SK-N-MC (cell line): ENCODE measurements around the gene PARK7.
"Not testable (repeated sequence)": the region's sequence is repeated elsewhere in the genome, so short reads cannot be mapped to it uniquely, and the experiment has no call there.

Experiments used
- DNase-seq: peaks from one replicate; pipeline ENCODE4 v3.0.0-alpha.2; 2011; ENCODE audit warnings: low read depth, low spot score
- H3K27ac ChIP-seq: fragments of 200-600 bp; sonication (generic); 2 replicates; pipeline ENCODE4 v1.5.1; 2016; ENCODE audit warnings: mixed run types
- H3K36me3 ChIP-seq: fragments of 200-600 bp; sonication (generic); 2 replicates; pipeline ENCODE4 v1.6.1; 2017; ENCODE audit warnings: antibody characterized with exemption, low read length, mixed read lengths; ENCODE audit not compliant: insufficient read depth
- H3K4me3 ChIP-seq: fragments of 200-600 bp; sonication (generic); 2 replicates; pipeline ENCODE4 v1.5.1; 2016
- H3K9ac ChIP-seq: fragments of 200-600 bp; sonication (generic); 2 replicates; pipeline ENCODE4 v1.8.0; 2017; ENCODE audit warnings: mixed run types, mixed read lengths; ENCODE audit not compliant: insufficient read length
- H3K9me3 ChIP-seq: fragments of 200-600 bp; sonication (generic); 2 replicates; pipeline ENCODE4 v1.6.1; 2017; ENCODE audit warnings: low read depth, mild to moderate bottlenecking, antibody characterized with exemption, low read length, moderate library complexity, mixed read lengths
- EZH2 ChIP-seq: fragments of 200-600 bp; sonication (generic); IDR thresholded peaks from one replicate; pipeline ENCODE4 v1.6.1; 2017; ENCODE audit warnings: antibody characterized with exemption
- FOXP2 ChIP-seq: optimal IDR thresholded peaks from 2 replicates; pipeline ENCODE3; 2011; ENCODE audit warnings: mild to moderate bottlenecking, moderate library complexity; ENCODE audit not compliant: insufficient read depth; ENCODE audit errors: extremely low read length, control extremely low read depth
- POLR2AphosphoS5 ChIP-seq: IDR thresholded peaks from 2 replicates; pipeline ENCODE4 v1.6.1; 2012; ENCODE audit warnings: mild to moderate bottlenecking, low read depth, low read length, borderline replicate concordance

PARK7 gene

GRCh38 chr1:7941437-7941793 is 20.1 kb upstream of the PARK7 start:
- TF ChIP-seq EZH2 (no peak), POLR2AphosphoS5 (no peak), FOXP2 (no peak)
- DNase-seq = no peak
- no peak overlapping the region for H3K9ac ChIP-seq
- H3K36me3 ChIP-seq = no peaks in the 10 kb centered on the region
- H3K4me3 ChIP-seq = no peak overlapping the region
- H3K27ac ChIP-seq = no peak overlapping the region
- no peaks in the 10 kb centered on the region for H3K9me3 ChIP-seq

- peak overlapping the region; percentile 45 for H3K4me3 ChIP-seq
- TF ChIP-seq EZH2 = no peak
- TF ChIP-seq POLR2AphosphoS5 = no peak
- no peak for TF ChIP-seq FOXP2
- no peak overlapping the region for H3K27ac ChIP-seq
- no peaks in the 10 kb centered on the region for H3K9me3 ChIP-seq
- no peak overlapping the region for H3K9ac ChIP-seq
- DNase-seq = no peak
- H3K36me3 ChIP-seq = no peaks in the 10 kb centered on the region
Measured at GRCh38 chr1:7942214-7942921, 19.1 kb upstream of the PARK7 start.

GRCh38 chr1:7943251-7943650 is 18.3 kb upstream of the PARK7 start:
- Histone ChIP-seq H3K36me3 (no peaks in the 10 kb centered on the region), H3K9me3 (no peaks in the 10 kb centered on the region), H3K27ac (no peak overlapping the region), H3K4me3 (no peak overlapping the region), H3K9ac (no peak overlapping the region)
- no peak for DNase-seq
- no peak for TF ChIP-seq EZH2
- TF ChIP-seq FOXP2 = no peak
- TF ChIP-seq POLR2AphosphoS5 = no peak

GRCh38 chr1:7948960-7949359 is 12.6 kb upstream of the PARK7 start:
- no peak overlapping the region for H3K27ac ChIP-seq
- no peak overlapping the region for H3K4me3 ChIP-seq
- no peak overlapping the region for H3K9ac ChIP-seq
- no peaks in the 10 kb centered on the region for H3K9me3 ChIP-seq
- DNase-seq = no peak
- TF ChIP-seq EZH2 (no peak), FOXP2 (no peak), POLR2AphosphoS5 (no peak)
- H3K36me3 ChIP-seq = no peaks in the 10 kb centered on the region

- H3K9me3 ChIP-seq, H3K9ac ChIP-seq, H3K4me3 ChIP-seq, DNase-seq, H3K36me3 ChIP-seq, H3K27ac ChIP-seq: not testable (repeated sequence)
Measured at GRCh38 chr1:7952791-7953190, 8.7 kb upstream of the PARK7 start.

GRCh38 chr1:7953850-7954609 is 7.5 kb upstream of the PARK7 start:
- Histone ChIP-seq H3K36me3 (no peaks in the 10 kb centered on the region), H3K9ac (no peak overlapping the region), H3K9me3 (no peaks in the 10 kb centered on the region), H3K27ac (no peak overlapping the region), H3K4me3 (no peak overlapping the region)
- no peak for DNase-seq
- TF ChIP-seq POLR2AphosphoS5 = no peak
- no peak for TF ChIP-seq EZH2
- TF ChIP-seq FOXP2 = no peak

GRCh38 chr1:7954683-7955082 is 6.8 kb upstream of the PARK7 start:
- no peak overlapping the region for H3K4me3 ChIP-seq
- TF ChIP-seq POLR2AphosphoS5 (no peak), FOXP2 (no peak), EZH2 (no peak)
- H3K9ac ChIP-seq = no peak overlapping the region
- no peaks in the 10 kb centered on the region for H3K9me3 ChIP-seq
- H3K27ac ChIP-seq = no peak overlapping the region
- no peaks in the 10 kb centered on the region for H3K36me3 ChIP-seq
- no peak for DNase-seq

- no peaks in the 10 kb centered on the region for H3K9me3 ChIP-seq
- DNase-seq = no peak
- no peak overlapping the region for H3K9ac ChIP-seq
- H3K36me3 ChIP-seq = no peaks in the 10 kb centered on the region
- no peak for TF ChIP-seq POLR2AphosphoS5
- TF ChIP-seq FOXP2 = no peak
- TF ChIP-seq EZH2 = no peak
- no peak overlapping the region for H3K27ac ChIP-seq
- H3K4me3 ChIP-seq = no peak overlapping the region
Measured at GRCh38 chr1:7956218-7957032, 5.1 kb upstream of the PARK7 start.

GRCh38 chr1:7960165-7960564 is 1.3 kb upstream of the PARK7 start:
- DNase-seq = no peak
- no peaks in the 10 kb centered on the region for H3K9me3 ChIP-seq
- H3K4me3 ChIP-seq = peak overlapping the region; percentile 96

More at GRCh38 chr1:7960165-7960564, 1.3 kb upstream of the PARK7 start:
- TF ChIP-seq POLR2AphosphoS5 = no peak
- TF ChIP-seq FOXP2 = no peak
- TF ChIP-seq EZH2 = no peak
- no peak overlapping the region for H3K9ac ChIP-seq
- H3K27ac ChIP-seq = no peak overlapping the region
- peaks cover 23% of the 10 kb centered on the region for H3K36me3 ChIP-seq
